Measurements from ENCODE around the gene APOD.

APOD gene

GRCh38 chr3:195551381-195551978 is 32.3 kb downstream of the APOD start:
- no peak for DNase-seq

- peak; percentile 38 for DNase-seq
These were observed 33.0 kb downstream of the APOD start for GRCh38 chr3:195550723-195551122.

- peak; percentile 75 for DNase-seq
These were observed 33.7 kb downstream of the APOD start for GRCh38 chr3:195549931-195550519.

- no peak for DNase-seq
These were observed 34.8 kb downstream of the APOD start for GRCh38 chr3:195548987-195549386.

GRCh38 chr3:195548501-195548900 is 35.2 kb downstream of the APOD start:
- DNase-seq = no peak

GRCh38 chr3:195548006-195548405 is 35.7 kb downstream of the APOD start:
- DNase-seq = no peak

- DNase-seq = peak; percentile 31
These were observed 37.6 kb downstream of the APOD start for GRCh38 chr3:195546130-195546560.

GRCh38 chr3:195544634-195545033 is 39.1 kb downstream of the APOD start:
- DNase-seq = no peak

GRCh38 chr3:195544230-195544536 is 39.6 kb downstream of the APOD start:
- no peak for DNase-seq

- no peak for DNase-seq
These were observed 40.1 kb downstream of the APOD start for GRCh38 chr3:195543500-195544229.

GRCh38 chr3:195542698-195543499 is 40.8 kb downstream of the APOD start, which contains the start of gene PPP1R2:
PPP1R2 (minus strand) TSS chr3:195543325; CDS start chr3:195543025, 300 bp downstream.
- peak; percentile 95 for DNase-seq

GRCh38 chr3:195542316-195542697 is 41.4 kb downstream of the APOD start:
- peak; percentile 31 for DNase-seq

- peak; percentile 39 for DNase-seq
These were observed 43.2 kb downstream of the APOD start for GRCh38 chr3:195540511-195540910.

GRCh38 chr3:195540027-195540426 is 43.7 kb downstream of the APOD start:
- peak; percentile 69 for DNase-seq

GRCh38 chr3:195539479-195539878 is 44.3 kb downstream of the APOD start:
- no peak for DNase-seq

- DNase-seq = peak; percentile 82
These were observed 45.7 kb downstream of the APOD start for GRCh38 chr3:195537995-195538394.

- no peak for DNase-seq
These were observed 48.4 kb downstream of the APOD start for GRCh38 chr3:195535293-195535692.

GRCh38 chr3:195532834-195533233 is 50.9 kb downstream of the APOD start:
- no peak for DNase-seq

- DNase-seq = no peak
These were observed 51.4 kb downstream of the APOD start for GRCh38 chr3:195532345-195532744.

GRCh38 chr3:195531683-195532082 is 52.1 kb downstream of the APOD start:
- no peak for DNase-seq

- DNase-seq = no peak
These were observed 57.2 kb downstream of the APOD start for GRCh38 chr3:195526492-195526891.

- DNase-seq = peak; percentile 62
These were observed 59.4 kb downstream of the APOD start for GRCh38 chr3:195524171-195524896.
